Fibroblast of lung (primary cell): ENCODE measurements around the gene SPTBN1.

Source experiments
- EZH2 ChIP-seq: IDR thresholded peaks from 2 replicates; pipeline ENCODE4 v1.5.1; 2012; ENCODE audit warnings: low read length, control low read depth, mild to moderate bottlenecking; ENCODE audit errors: missing control alignments
- TF ChIP-seq, protein P1 (sequence below), 2 donors: IDR thresholded peaks in 1 of 2; conservative IDR thresholded peaks in 1 of 2; 1 replicate in 1 of 2; 2 replicates in 1 of 2; pipeline ENCODE4 v1.5.1; 2011 to 2012; ENCODE audit warnings: low read length in 2 of 2, control low read depth in 1 of 2, inconsistent platforms in 1 of 2, low read depth in 1 of 2, mild to moderate bottlenecking in 1 of 2

DNA sequence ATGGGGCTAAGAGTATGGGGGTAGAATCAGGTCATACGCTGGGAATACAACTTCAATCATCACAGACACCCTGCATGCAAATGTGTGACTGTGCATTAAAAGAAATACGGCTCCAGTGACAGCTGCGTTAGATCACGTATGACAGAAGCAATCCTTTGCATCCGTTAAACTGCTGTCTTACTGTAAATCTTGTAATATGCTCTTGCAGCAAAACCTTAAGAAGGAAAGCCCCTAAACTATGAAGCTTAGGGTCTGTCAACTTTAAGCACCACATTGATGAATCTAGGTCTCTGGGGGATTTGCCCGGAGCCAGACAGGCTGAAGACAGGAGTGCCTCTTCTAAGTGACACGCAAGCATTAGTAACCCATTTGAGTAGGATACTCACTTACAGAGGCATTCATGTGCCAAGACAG lies 182.7 kb downstream of the SPTBN1 start:
- TF ChIP-seq, protein P1, sequence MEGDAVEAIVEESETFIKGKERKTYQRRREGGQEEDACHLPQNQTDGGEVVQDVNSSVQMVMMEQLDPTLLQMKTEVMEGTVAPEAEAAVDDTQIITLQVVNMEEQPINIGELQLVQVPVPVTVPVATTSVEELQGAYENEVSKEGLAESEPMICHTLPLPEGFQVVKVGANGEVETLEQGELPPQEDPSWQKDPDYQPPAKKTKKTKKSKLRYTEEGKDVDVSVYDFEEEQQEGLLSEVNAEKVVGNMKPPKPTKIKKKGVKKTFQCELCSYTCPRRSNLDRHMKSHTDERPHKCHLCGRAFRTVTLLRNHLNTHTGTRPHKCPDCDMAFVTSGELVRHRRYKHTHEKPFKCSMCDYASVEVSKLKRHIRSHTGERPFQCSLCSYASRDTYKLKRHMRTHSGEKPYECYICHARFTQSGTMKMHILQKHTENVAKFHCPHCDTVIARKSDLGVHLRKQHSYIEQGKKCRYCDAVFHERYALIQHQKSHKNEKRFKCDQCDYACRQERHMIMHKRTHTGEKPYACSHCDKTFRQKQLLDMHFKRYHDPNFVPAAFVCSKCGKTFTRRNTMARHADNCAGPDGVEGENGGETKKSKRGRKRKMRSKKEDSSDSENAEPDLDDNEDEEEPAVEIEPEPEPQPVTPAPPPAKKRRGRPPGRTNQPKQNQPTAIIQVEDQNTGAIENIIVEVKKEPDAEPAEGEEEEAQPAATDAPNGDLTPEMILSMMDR (conservative IDR thresholded peaks at IDR 0.05 in 1 of 2, IDR thresholded peaks at IDR 0.05 in 1 of 2; ENCODE audit: low read depth in 1 of 2, low read length in 2 of 2): no peak
- no peak for TF ChIP-seq EZH2
